SK-N-SH treated with all-trans-retinoic acid at 6 μM for 48 hours (cell line): ENCODE measurements around the gene TTYH3.

ENCODE experiments used
- ATAC-seq: fragments of 200-7000 bp; cut with Tn5 transposase; 3 replicates; pipeline ENCODE4 v1.9.1; 2020; ENCODE audit warnings: mild to moderate bottlenecking, moderate library complexity
- BACH2 ChIP-seq: fragments of 250-450 bp; sonication (Bioruptor Pico); IDR thresholded peaks from 2 replicates; pipeline ENCODE4 v1.9.0; 2021; ENCODE audit warnings: mild to moderate bottlenecking, borderline replicate concordance
- ESRRG ChIP-seq: fragments of 250-450 bp; sonication (Bioruptor Pico); IDR thresholded peaks from 2 replicates; pipeline ENCODE4 v1.6.1; 2021; ENCODE audit warnings: mild to moderate bottlenecking
- GLIS3 ChIP-seq: fragments of 250-450 bp; sonication (Bioruptor Pico); IDR thresholded peaks from 2 replicates; pipeline ENCODE4 v1.5.0; 2020; ENCODE audit warnings: mild to moderate bottlenecking, moderate library complexity
- ISL1 ChIP-seq: fragments of 250-450 bp; sonication (Bioruptor Pico); IDR thresholded peaks from 2 replicates; pipeline ENCODE4 v2.1.2; 2022; ENCODE audit warnings: mild to moderate bottlenecking, moderate library complexity
- OSR1 ChIP-seq: fragments of 250-450 bp; sonication (Bioruptor Pico); IDR thresholded peaks from 2 replicates; pipeline ENCODE4 v1.8.0; 2022; ENCODE audit warnings: moderate library complexity, mild to moderate bottlenecking, inconsistent platforms
- PPARA ChIP-seq: fragments of 250-450 bp; sonication (Bioruptor Pico); IDR thresholded peaks from 2 replicates; pipeline ENCODE4 v1.5.0; 2020; ENCODE audit warnings: mild to moderate bottlenecking, borderline replicate concordance
- RARB ChIP-seq: fragments of 250-450 bp; sonication (Bioruptor Pico); IDR thresholded peaks from 2 replicates; pipeline ENCODE4 v1.8.0; 2021; ENCODE audit warnings: mild to moderate bottlenecking, moderate library complexity
- SNAI2 ChIP-seq: fragments of 250-450 bp; sonication (Bioruptor Pico); IDR thresholded peaks from 2 replicates; pipeline ENCODE4 v1.5.0; 2020; ENCODE audit warnings: mild to moderate bottlenecking, moderate library complexity
- TCF4 ChIP-seq: fragments of 250-450 bp; sonication (Bioruptor Pico); IDR thresholded peaks from 2 replicates; pipeline ENCODE4 v1.8.0; 2021; ENCODE audit warnings: mild to moderate bottlenecking, moderate library complexity, borderline replicate concordance
- TOX ChIP-seq: fragments of 250-450 bp; sonication (Bioruptor Pico); IDR thresholded peaks from 2 replicates; pipeline ENCODE4 v1.8.0; 2021; ENCODE audit warnings: mild to moderate bottlenecking, moderate library complexity, borderline replicate concordance
- ZC3H10 ChIP-seq: fragments of 250-450 bp; sonication (Bioruptor Pico); IDR thresholded peaks from 2 replicates; pipeline ENCODE4 v1.5.1; 2021; ENCODE audit warnings: mild to moderate bottlenecking, moderate library complexity
- ZFP3 ChIP-seq: fragments of 250-450 bp; sonication (Bioruptor Pico); IDR thresholded peaks from 2 replicates; pipeline ENCODE4 v1.5.0; 2020; ENCODE audit warnings: mild to moderate bottlenecking, moderate library complexity
- ZFP30 ChIP-seq: fragments of 450-650 bp; formaldehyde crosslinking; IDR thresholded peaks from 2 replicates; pipeline ENCODE4 v1.5.0; 2022; ENCODE audit warnings: mild to moderate bottlenecking, moderate library complexity
- ZNF565 ChIP-seq: fragments of 450-650 bp; formaldehyde crosslinking; conservative IDR thresholded peaks from 2 replicates; pipeline ENCODE4 v1.5.0; 2020; ENCODE audit warnings: low read depth, mild to moderate bottlenecking, moderate library complexity
- ZNF70 ChIP-seq: fragments of 450-650 bp; formaldehyde crosslinking; IDR thresholded peaks from 2 replicates; pipeline ENCODE4 v1.5.0; 2020; ENCODE audit warnings: mild to moderate bottlenecking, moderate library complexity
- ZNF8 ChIP-seq: fragments of 450-650 bp; formaldehyde crosslinking; IDR thresholded peaks from 2 replicates; pipeline ENCODE4 v1.5.0; 2020; ENCODE audit warnings: mild to moderate bottlenecking, moderate library complexity
- TF ChIP-seq, protein P1 (sequence below): fragments of 250-450 bp; sonication (Bioruptor Pico); IDR thresholded peaks from 2 replicates; pipeline ENCODE4 v1.8.0; 2021; ENCODE audit warnings: low read depth, mild to moderate bottlenecking, moderate library complexity, borderline replicate concordance
- TF ChIP-seq, protein P2 (sequence below): fragments of 250-450 bp; sonication (Bioruptor Pico); IDR thresholded peaks from 2 replicates; pipeline ENCODE4 v1.8.0; 2020; ENCODE audit warnings: mild to moderate bottlenecking, moderate library complexity, borderline replicate concordance
- TF ChIP-seq, protein P3 (sequence below): fragments of 250-450 bp; sonication (Bioruptor Pico); IDR thresholded peaks from 2 replicates; pipeline ENCODE4 v1.5.1; 2021; ENCODE audit warnings: mild to moderate bottlenecking, moderate library complexity

The TTYH3 gene

DNA sequence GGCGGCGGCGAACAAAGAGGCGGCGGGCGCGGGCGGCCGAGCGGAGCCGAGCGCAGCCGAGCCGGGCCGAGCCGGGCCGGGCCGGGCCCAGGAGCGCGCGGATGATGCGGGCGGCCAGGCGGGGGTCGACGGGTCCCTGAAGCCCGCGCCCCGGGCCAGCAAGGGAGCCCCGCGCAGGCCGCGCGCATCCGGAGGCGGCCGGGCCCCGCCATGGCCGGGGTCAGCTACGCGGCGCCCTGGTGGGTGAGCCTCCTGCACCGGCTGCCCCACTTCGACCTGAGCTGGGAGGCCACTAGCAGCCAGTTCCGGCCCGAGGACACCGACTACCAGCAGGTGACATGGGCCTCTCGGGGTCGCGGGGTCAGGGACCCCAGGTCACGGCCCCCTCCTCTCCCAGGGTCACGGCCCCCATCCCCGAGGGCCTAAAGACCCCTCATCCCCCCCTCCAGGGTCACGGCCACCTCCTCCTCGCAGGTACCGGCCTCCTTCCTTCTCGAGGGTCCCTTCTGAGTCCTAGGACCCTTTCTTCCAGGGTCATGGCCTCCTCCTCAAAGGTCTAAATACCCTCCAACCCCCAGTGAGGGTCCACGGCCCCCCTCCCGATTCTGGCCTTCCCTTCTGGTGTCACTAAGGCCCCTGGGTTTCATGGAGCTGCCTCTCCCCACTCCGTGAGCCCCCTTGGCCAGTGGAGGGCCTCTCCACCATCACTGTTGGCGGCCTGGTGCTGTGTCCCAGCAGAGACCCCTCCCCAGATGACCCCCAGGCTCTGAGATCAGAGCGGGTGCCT lies at the start of gene TTYH3:
Gene TTYH3, plus strand, starts transcription at position 41 of the 787 bp plus-strand sequence. Its CDS starts 170 bp downstream, at position 211.
- peak; percentile 2; the same call in 1 of the 3 replicates for ATAC-seq

GRCh38 chr7:2582006-2582735 lies 49.6 kb upstream of the TTYH3 start:
- TF ChIP-seq ESRRG (CRISPR knock-in tag) (no peak), ZC3H10 (no peak), ZFP3 (CRISPR knock-in tag) (no peak), GLIS3 (CRISPR knock-in tag) (no peak), OSR1 (CRISPR knock-in tag) (no peak), RARB (CRISPR knock-in tag) (no peak), ZNF8 (CRISPR knock-in tag) (no peak)
- TF ChIP-seq, protein P1, sequence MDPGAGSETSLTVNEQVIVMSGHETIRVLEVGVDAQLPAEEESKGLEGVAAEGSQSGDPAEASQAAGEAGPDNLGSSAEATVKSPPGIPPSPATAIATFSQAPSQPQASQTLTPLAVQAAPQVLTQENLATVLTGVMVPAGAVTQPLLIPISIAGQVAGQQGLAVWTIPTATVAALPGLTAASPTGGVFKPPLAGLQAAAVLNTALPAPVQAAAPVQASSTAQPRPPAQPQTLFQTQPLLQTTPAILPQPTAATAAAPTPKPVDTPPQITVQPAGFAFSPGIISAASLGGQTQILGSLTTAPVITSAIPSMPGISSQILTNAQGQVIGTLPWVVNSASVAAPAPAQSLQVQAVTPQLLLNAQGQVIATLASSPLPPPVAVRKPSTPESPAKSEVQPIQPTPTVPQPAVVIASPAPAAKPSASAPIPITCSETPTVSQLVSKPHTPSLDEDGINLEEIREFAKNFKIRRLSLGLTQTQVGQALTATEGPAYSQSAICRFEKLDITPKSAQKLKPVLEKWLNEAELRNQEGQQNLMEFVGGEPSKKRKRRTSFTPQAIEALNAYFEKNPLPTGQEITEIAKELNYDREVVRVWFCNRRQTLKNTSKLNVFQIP (CRISPR knock-in tag), result no peak
- TF ChIP-seq, all 23 proteins: peak for 0
- peak; percentile 14; the same call in 2 of the 3 replicates for ATAC-seq

More for the DNA sequence above, at the start of gene TTYH3:
- TF ChIP-seq ZNF565 (CRISPR knock-in tag) (no peak), ZC3H10 (no peak), ZNF70 (CRISPR knock-in tag) (peak; percentile 100)
- TF ChIP-seq, all 23 proteins: peak for 1

DNA sequence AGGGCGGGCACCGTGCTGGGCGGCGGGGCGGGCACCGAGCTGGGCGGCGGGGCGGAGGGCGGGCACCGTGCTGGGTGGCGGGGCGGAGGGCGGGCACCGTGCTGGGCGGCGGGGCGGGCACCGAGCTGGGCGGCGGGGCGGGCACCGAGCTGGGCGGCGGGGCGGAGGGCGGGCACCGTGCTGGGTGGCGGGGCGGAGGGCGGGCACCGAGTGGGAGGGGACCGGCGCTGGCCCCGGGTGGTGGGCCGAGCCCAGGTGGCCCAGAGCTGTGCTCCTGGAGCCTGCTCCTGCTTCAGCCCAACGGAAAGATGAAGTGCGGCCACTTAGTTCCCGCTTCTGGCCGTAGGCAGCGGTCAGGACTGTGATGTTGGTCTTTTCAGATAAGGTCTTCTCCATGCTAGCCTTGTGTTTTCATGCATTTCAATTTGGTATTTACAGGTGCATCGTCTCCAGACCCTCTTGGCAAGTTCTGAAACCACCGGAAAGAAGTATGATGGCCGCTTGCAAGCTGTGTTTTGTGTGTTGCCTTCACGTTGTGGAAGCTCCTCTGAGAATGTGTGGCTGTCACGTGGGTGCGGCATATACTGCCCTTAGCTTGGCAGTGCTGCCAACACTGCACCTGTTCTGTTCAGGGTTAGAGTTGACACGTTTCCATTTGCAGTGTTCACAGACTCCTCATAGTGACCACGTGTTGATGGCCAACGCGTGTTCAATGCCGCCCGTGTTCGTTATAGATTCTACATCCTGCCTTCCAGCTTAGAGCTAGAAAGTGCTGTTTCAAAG lies 47.8 kb upstream of the TTYH3 start:
- ATAC-seq, result no peak
- no peak for TF ChIP-seq OSR1 (CRISPR knock-in tag)
- TF ChIP-seq ZNF70 (CRISPR knock-in tag), result no peak
- TF ChIP-seq ZNF565 (CRISPR knock-in tag), result no peak
- TF ChIP-seq GLIS3 (CRISPR knock-in tag), result no peak

DNA sequence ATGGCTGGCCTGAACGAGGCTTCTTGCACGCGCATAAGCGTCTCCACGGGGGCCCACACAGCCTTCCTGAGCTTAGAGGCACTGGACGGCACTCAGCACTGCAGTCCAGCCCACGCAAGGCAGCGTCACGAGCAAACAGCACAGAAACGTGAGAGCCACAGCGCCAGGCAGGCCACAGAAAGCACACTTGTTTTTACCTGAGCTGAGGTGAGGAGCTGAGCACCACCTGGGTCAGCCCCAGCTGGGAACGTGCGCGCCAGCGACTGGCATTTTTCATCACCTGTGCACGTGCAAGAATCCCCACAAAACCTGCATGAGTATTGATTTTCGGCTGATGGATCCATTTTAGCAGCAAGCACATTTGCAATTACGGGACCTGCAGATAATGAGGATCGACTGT lies 46.3 kb upstream of the TTYH3 start:
- ATAC-seq, result no peak
- no peak for TF ChIP-seq GLIS3 (CRISPR knock-in tag)
- TF ChIP-seq ESRRG (CRISPR knock-in tag), result no peak
- TF ChIP-seq, protein P2, sequence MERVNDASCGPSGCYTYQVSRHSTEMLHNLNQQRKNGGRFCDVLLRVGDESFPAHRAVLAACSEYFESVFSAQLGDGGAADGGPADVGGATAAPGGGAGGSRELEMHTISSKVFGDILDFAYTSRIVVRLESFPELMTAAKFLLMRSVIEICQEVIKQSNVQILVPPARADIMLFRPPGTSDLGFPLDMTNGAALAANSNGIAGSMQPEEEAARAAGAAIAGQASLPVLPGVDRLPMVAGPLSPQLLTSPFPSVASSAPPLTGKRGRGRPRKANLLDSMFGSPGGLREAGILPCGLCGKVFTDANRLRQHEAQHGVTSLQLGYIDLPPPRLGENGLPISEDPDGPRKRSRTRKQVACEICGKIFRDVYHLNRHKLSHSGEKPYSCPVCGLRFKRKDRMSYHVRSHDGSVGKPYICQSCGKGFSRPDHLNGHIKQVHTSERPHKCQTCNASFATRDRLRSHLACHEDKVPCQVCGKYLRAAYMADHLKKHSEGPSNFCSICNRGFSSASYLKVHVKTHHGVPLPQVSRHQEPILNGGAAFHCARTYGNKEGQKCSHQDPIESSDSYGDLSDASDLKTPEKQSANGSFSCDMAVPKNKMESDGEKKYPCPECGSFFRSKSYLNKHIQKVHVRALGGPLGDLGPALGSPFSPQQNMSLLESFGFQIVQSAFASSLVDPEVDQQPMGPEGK (CRISPR knock-in tag), result no peak
- TF ChIP-seq ZFP30, result no peak
- no peak for TF ChIP-seq ISL1 (CRISPR knock-in tag)
- no peak for TF ChIP-seq SNAI2 (CRISPR knock-in tag)
- TF ChIP-seq, protein P1 (CRISPR knock-in tag), result no peak
- no peak for TF ChIP-seq ZNF8 (CRISPR knock-in tag)
- no peak for TF ChIP-seq BACH2 (CRISPR knock-in tag)
- no peak for TF ChIP-seq ZC3H10
- TF ChIP-seq TOX (CRISPR knock-in tag), result no peak
- no peak for TF ChIP-seq TCF4 (CRISPR knock-in tag)
- TF ChIP-seq ZNF70 (CRISPR knock-in tag), result no peak
- TF ChIP-seq, protein P3, sequence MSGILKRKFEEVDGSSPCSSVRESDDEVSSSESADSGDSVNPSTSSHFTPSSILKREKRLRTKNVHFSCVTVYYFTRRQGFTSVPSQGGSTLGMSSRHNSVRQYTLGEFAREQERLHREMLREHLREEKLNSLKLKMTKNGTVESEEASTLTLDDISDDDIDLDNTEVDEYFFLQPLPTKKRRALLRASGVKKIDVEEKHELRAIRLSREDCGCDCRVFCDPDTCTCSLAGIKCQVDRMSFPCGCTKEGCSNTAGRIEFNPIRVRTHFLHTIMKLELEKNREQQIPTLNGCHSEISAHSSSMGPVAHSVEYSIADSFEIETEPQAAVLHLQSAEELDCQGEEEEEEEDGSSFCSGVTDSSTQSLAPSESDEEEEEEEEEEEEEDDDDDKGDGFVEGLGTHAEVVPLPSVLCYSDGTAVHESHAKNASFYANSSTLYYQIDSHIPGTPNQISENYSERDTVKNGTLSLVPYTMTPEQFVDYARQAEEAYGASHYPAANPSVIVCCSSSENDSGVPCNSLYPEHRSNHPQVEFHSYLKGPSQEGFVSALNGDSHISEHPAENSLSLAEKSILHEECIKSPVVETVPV (CRISPR knock-in tag), result no peak
- TF ChIP-seq PPARA (CRISPR knock-in tag), result no peak
- no peak for TF ChIP-seq ZNF565 (CRISPR knock-in tag)
